Breast epithelium (tissue), 4 donors: Measurements from ENCODE around the gene PPA2. TPM values are rescaled to one million over a fixed set of nuclear protein-coding genes. Genes with fewer than 3 reads are reported as not detected.
"Not testable (repeated sequence)": the region's sequence is repeated elsewhere in the genome, so short reads cannot be mapped to it uniquely, and the experiment has no call there.

Source experiments
- DNase-seq, 2 donors: peaks; one replicate each; pipeline ENCODE4 v3.0.0-alpha.2; 2019; ENCODE audit warnings: low spot score in 2 of 2
- H3K27ac ChIP-seq, 2 donors: fragments of 200-600 bp; sonication (generic) in 1 of 2; one replicate each; pipeline ENCODE4 v1.5.1; 2016 to 2019; ENCODE audit warnings: mild to moderate bottlenecking in 1 of 2
- H3K27me3 ChIP-seq, 2 donors: fragments of 200-600 bp; sonication (generic) in 1 of 2; one replicate each; pipeline versions ENCODE4 v1.5.1 to v1.6.0; 2017 to 2019; ENCODE audit warnings: control low read depth in 1 of 2, mild to moderate bottlenecking in 1 of 2
- H3K36me3 ChIP-seq: fragments of 200-600 bp; one replicate; pipeline ENCODE4 v1.5.1; 2019
- H3K4me1 ChIP-seq, 2 donors: fragments of 200-600 bp; sonication (generic); one replicate each; pipeline ENCODE4 v1.5.1; 2016 to 2019; ENCODE audit warnings: control low read depth in 1 of 2
- H3K4me3 ChIP-seq, 3 donors: fragments of 200-600 bp; sonication (generic); 1 replicate in 2 of 3; 2 replicates in 1 of 3; pipeline ENCODE4 v1.5.1; 2016 to 2019; ENCODE audit warnings: mild to moderate bottlenecking in 3 of 3, moderate library complexity in 2 of 3
- H3K9me3 ChIP-seq, 2 donors: fragments of 200-600 bp; sonication (generic) in 1 of 2; one replicate each; pipeline ENCODE4 v1.5.1; 2016 to 2019; ENCODE audit warnings: control low read depth in 1 of 2
- POLR2A ChIP-seq: fragments of 450-650 bp; IDR thresholded peaks from one replicate; pipeline ENCODE4 v1.6.1; 2016; ENCODE audit warnings: antibody characterized with exemption, mild to moderate bottlenecking, moderate library complexity
- POLR2AphosphoS5 ChIP-seq, 3 donors: sonication (generic); formaldehyde crosslinking; IDR thresholded peaks; one replicate each; pipeline ENCODE4 v1.6.1; 2017; ENCODE audit warnings: antibody characterized with exemption in 3 of 3
- intact Hi-C: fragments of 100-400 bp; cut with DNase I; formaldehyde crosslinking; loops from one replicate; pipeline ENCODE4 v1.15.1; 2023; ENCODE audit warnings: low total_unique reads
- total RNA-seq, 3 donors: library from RNA; depleted of rRNA; stranded (reverse); fragments of >200 nt; gene quantifications; one replicate each; pipeline ENCODE4 v1.1.0, GENCODE V29; 2016
- TF ChIP-seq, protein P1 (sequence below), 3 donors: fragments of 450-650 bp; IDR thresholded peaks; one replicate each; pipeline ENCODE4 v1.5.1; 2016 to 2017; ENCODE audit warnings: antibody characterized with exemption in 3 of 3, mild to moderate bottlenecking in 3 of 3, moderate library complexity in 3 of 3

PPA2 gene
- total RNA-seq, 3 donors from 2014 or later, result 70.9 to 175 (median 131) TPM

DNA sequence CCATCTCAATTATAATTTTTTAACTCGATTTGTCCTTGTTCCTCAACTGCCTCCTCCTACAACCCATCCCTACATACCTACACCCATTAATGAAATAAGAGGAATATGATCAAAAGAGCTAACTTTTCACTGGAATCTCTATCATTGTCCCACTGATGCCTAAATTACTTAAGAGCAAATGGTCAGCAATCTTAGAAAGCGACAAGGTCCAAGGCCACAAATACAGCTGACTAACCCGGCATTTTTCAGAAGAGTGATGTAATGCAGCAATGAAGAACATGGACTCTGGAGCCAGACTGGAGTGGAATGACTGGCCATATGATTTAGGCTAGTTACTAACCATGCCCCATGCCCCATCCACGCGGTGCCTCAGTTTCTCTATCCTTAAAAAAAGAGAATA lies 56.2 kb downstream of the PPA2 start:
- Histone ChIP-seq H3K27me3 (no peaks in the 10 kb centered on the region), H3K9me3 (no peaks in the 10 kb centered on the region), H3K27ac (no peak overlapping the region), H3K36me3 (no peaks in the 10 kb centered on the region), H3K4me3 (no peak overlapping the region), H3K4me1 (no peaks in the 10 kb centered on the region)
- no peak for DNase-seq
- TF ChIP-seq, protein P1, sequence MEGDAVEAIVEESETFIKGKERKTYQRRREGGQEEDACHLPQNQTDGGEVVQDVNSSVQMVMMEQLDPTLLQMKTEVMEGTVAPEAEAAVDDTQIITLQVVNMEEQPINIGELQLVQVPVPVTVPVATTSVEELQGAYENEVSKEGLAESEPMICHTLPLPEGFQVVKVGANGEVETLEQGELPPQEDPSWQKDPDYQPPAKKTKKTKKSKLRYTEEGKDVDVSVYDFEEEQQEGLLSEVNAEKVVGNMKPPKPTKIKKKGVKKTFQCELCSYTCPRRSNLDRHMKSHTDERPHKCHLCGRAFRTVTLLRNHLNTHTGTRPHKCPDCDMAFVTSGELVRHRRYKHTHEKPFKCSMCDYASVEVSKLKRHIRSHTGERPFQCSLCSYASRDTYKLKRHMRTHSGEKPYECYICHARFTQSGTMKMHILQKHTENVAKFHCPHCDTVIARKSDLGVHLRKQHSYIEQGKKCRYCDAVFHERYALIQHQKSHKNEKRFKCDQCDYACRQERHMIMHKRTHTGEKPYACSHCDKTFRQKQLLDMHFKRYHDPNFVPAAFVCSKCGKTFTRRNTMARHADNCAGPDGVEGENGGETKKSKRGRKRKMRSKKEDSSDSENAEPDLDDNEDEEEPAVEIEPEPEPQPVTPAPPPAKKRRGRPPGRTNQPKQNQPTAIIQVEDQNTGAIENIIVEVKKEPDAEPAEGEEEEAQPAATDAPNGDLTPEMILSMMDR (IDR thresholded peaks at IDR 0.05), result no peak
- no peak for TF ChIP-seq POLR2AphosphoS5 (IDR thresholded peaks at IDR 0.05)
- TF ChIP-seq POLR2A, result no peak
- intact Hi-C loops, result no loop called here

DNA sequence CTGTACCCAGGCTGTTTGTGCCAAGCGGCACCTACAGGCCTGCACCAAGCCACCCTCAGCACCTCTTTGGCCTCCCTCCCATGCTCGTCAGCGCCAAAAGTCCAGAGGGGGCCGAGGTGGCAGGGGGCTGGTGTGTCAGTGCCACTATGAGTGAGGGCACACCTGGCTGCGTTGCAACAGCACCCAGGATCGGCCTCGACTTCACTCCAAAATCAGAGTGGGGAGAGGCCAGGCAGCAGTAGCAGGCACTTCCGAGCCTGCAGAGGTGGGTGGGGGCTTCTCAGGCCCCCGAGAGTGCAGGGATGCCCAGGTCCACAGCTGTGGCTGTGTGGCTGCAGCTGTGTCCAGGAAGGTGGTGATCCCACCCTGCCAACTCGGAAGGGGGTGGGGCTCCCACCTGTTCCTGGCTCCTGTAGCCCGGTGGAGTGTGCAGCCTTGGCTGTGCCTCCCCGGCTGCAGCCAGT lies 58.5 kb downstream of the PPA2 start:
- TF ChIP-seq POLR2A, result no peak
- TF ChIP-seq POLR2AphosphoS5 (IDR thresholded peaks at IDR 0.05), result no peak
- TF ChIP-seq, protein P1 (IDR thresholded peaks at IDR 0.05), result no peak
- H3K9me3 ChIP-seq, result peaks cover 0 to 11% of the 10 kb centered on the region in 2 donors
- no peak for DNase-seq
- H3K27ac ChIP-seq, result no peak overlapping the region
- H3K4me3 ChIP-seq, result no peak overlapping the region
- intact Hi-C loops, result no loop called here
- no peaks in the 10 kb centered on the region for H3K4me1 ChIP-seq
- no peaks in the 10 kb centered on the region for H3K27me3 ChIP-seq
- no peaks in the 10 kb centered on the region for H3K36me3 ChIP-seq

DNA sequence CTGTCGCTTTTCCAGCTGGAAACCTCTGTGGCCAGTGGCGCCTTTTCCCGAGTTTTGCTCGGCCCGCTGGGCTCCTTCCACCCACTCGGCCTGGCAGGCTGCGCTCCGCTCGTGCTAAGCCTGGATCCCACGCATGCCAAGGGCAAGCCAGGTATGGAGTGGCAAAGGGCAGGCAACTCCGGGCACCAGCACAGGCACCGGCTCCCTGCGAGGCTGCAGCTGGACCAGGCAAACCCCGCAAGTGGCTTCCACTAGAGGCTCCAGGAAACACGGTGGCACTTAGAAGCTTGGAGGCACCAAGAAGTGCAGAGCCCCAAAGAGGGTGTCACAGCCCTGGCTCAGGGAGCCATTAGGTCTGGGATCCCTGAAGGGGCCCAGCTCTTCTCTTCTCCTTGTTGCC lies 59.5 kb downstream of the PPA2 start:
- intact Hi-C loops, result no loop called here
- DNase-seq, result no peak
- H3K9me3 ChIP-seq, result peaks cover 0 to 11% of the 10 kb centered on the region in 2 donors
- H3K36me3 ChIP-seq, result no peaks in the 10 kb centered on the region
- no peak overlapping the region for H3K27ac ChIP-seq
- TF ChIP-seq, protein P1 (IDR thresholded peaks at IDR 0.05), result no peak
- TF ChIP-seq POLR2A (no peak), POLR2AphosphoS5 (IDR thresholded peaks at IDR 0.05) (no peak)
- no peak overlapping the region for H3K4me3 ChIP-seq
- H3K4me1 ChIP-seq, result no peaks in the 10 kb centered on the region
- H3K27me3 ChIP-seq, result no peaks in the 10 kb centered on the region

DNA sequence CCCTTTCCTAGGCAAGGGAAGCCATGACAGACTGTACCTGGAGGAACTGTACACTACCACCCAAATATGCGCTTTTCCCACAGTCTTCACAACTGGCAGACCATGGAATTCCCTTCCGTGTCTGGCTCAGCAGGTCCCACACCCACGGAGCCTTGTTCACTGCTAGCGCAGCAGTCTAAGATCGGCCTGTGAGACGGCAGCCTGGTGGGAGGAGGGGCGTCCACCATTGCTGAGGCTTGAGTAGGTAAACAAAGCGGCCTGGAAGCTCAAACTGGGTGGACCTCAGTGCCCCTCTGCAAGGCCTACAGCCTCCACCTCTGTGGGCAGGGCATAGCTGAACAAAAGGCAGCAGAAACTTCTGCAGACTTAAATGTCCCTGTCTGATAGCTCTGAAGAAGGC lies 64.7 kb downstream of the PPA2 start:
- H3K4me1 ChIP-seq, intact Hi-C loops, H3K36me3 ChIP-seq, H3K27me3 ChIP-seq, DNase-seq, H3K27ac ChIP-seq, H3K4me3 ChIP-seq: not testable (repeated sequence)
- H3K9me3 ChIP-seq, result peaks cover 0 to 11% of the 10 kb centered on the region in 2 donors

DNA sequence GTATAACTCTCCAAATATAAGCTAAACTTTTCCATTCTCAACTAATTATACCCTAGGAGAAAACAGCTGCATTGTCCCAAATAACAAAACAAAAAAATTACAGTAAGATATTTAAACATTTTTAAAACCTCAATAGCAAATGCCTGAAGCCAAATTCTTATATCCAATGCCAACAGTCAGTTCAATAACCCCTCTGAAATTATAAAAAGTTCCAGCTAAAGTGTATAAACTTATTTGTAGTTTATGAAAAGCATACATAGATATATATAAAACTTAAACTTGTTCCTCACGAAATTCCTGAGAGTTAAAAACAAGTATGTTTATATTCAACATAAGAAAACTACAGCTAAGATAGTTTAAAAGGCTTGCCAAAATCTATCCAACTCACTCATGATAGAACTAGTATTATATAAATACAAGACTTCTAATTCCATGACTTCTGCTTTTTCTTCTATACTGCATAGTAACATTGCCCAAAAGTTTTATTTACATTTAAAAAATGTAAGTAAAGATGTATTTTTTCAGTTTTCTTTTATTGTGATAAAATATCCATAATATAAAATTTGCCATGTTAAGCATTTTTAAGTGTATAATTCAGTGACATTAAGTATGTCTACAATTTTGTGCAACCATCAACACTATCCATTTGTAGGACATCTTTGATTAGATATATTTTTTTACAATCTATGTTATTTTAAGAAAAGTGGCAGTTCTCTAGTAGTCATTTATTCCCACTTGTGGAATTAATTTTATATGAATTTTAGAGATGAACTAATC lies 72.8 kb downstream of the PPA2 start:
- no peak overlapping the region for H3K4me3 ChIP-seq
- TF ChIP-seq POLR2AphosphoS5 (IDR thresholded peaks at IDR 0.05) (no peak), POLR2A (no peak)
- TF ChIP-seq, protein P1 (IDR thresholded peaks at IDR 0.05), result no peak
- H3K27ac ChIP-seq, result no peak overlapping the region
- H3K36me3 ChIP-seq, result peaks cover 5% of the 10 kb centered on the region
- no peaks in the 10 kb centered on the region for H3K27me3 ChIP-seq
- intact Hi-C loops, result no loop called here
- no peak for DNase-seq
- no peaks in the 10 kb centered on the region for H3K9me3 ChIP-seq
- no peaks in the 10 kb centered on the region for H3K4me1 ChIP-seq
